Measurements from ENCODE around the gene AMD1.
A peak's percentile ranks its signal among the peaks of the same experiment; 100 is the strongest.

The AMD1 gene

GRCh38 chr6:110935171-110935570 lies 60.6 kb downstream of the AMD1 start:
- Histone ChIP-seq H3K4me2 (ENCODE audit: low read depth, low read length, poor library complexity, severe bottlenecking) (no peak overlapping the region), H4K20me1 (ENCODE audit: insufficient read depth, low read length, poor library complexity, severe bottlenecking) (no peaks in the 10 kb centered on the region), H3K9ac (ENCODE audit: low read depth, low read length, poor library complexity, severe bottlenecking) (no peak overlapping the region)

GRCh38 chr6:110938171-110938570 lies 63.6 kb downstream of the AMD1 start:
- no peaks in the 10 kb centered on the region for H3K27me3 ChIP-seq (ENCODE audit: insufficient read depth, low read length, poor library complexity, severe bottlenecking)
- TF ChIP-seq CTCF (conservative IDR thresholded peaks at IDR 0.05; ENCODE audit: low read length): no peak
- TF ChIP-seq EZH2phosphoT487 (IDR thresholded peaks at IDR 0.05; ENCODE audit: borderline replicate concordance): no peak
- H3F3A ChIP-seq (ENCODE audit: low read depth): peaks cover 19% of the 10 kb centered on the region
- H3K79me2 ChIP-seq (ENCODE audit: insufficient read depth, low read length): 0 out of 2 replicates have a peak, but pooled peaks cover 4% of the 10 kb centered on the region
- no peaks in the 10 kb centered on the region for H3K9me3 ChIP-seq (ENCODE audit: insufficient read depth, low read depth, low read length)
- peak overlapping the region; percentile 63 for H3K9ac ChIP-seq (ENCODE audit: low read depth, low read length, poor library complexity, severe bottlenecking)
- no peak overlapping the region for H3K4me3 ChIP-seq (ENCODE audit: low read length, poor library complexity, severe bottlenecking)
- no peak overlapping the region for H2AFZ ChIP-seq (ENCODE audit: low read length)
- peaks cover 55% of the 10 kb centered on the region for H3K4me1 ChIP-seq (ENCODE audit: insufficient read depth, low read length, poor library complexity, severe bottlenecking)
- H3K36me3 ChIP-seq (ENCODE audit: insufficient read depth, low read length): no peaks in the 10 kb centered on the region
- H3K9me2 ChIP-seq (replicated peaks; ENCODE audit: low read depth, low read length): no peaks in the 10 kb centered on the region
- H3K4me2 ChIP-seq (ENCODE audit: low read depth, low read length, poor library complexity, severe bottlenecking): peak overlapping the region; percentile 64
- no peaks in the 10 kb centered on the region for H4K20me1 ChIP-seq (ENCODE audit: insufficient read depth, low read length, poor library complexity, severe bottlenecking)

More at GRCh38 chr6:110935171-110935570, 60.6 kb downstream of the AMD1 start:
- no peak overlapping the region for H3K4me3 ChIP-seq (ENCODE audit: low read length, poor library complexity, severe bottlenecking)
- H3K4me1 ChIP-seq (ENCODE audit: insufficient read depth, low read length, poor library complexity, severe bottlenecking): peaks cover 48% of the 10 kb centered on the region
- H3K9me3 ChIP-seq (ENCODE audit: insufficient read depth, low read depth, low read length): no peaks in the 10 kb centered on the region
- H3K79me2 ChIP-seq (ENCODE audit: insufficient read depth, low read length): 0 out of 2 replicates have a peak, but pooled peaks cover 4% of the 10 kb centered on the region
- no peaks in the 10 kb centered on the region for H3K9me2 ChIP-seq (replicated peaks; ENCODE audit: low read depth, low read length)
- no peaks in the 10 kb centered on the region for H3K36me3 ChIP-seq (ENCODE audit: insufficient read depth, low read length)
- no peak for TF ChIP-seq CTCF (conservative IDR thresholded peaks at IDR 0.05; ENCODE audit: low read length)
- no peak for TF ChIP-seq EZH2phosphoT487 (IDR thresholded peaks at IDR 0.05; ENCODE audit: borderline replicate concordance)
- H3K27me3 ChIP-seq (ENCODE audit: insufficient read depth, low read length, poor library complexity, severe bottlenecking): no peaks in the 10 kb centered on the region
- H2AFZ ChIP-seq (ENCODE audit: low read length): no peak overlapping the region
- H3F3A ChIP-seq (ENCODE audit: low read depth): peaks cover 14% of the 10 kb centered on the region

- Histone ChIP-seq H3K27me3 (ENCODE audit: insufficient read depth, low read length, poor library complexity, severe bottlenecking) (no peaks in the 10 kb centered on the region), H3K4me3 (ENCODE audit: low read length, poor library complexity, severe bottlenecking) (peak overlapping the region; percentile 45), H3K79me2 (ENCODE audit: insufficient read depth, low read length) (0 out of 2 replicates have a peak, but pooled peaks cover 4% of the 10 kb centered on the region), H3K36me3 (ENCODE audit: insufficient read depth, low read length) (no peaks in the 10 kb centered on the region), H3K9ac (ENCODE audit: low read depth, low read length, poor library complexity, severe bottlenecking) (peak overlapping the region; percentile 75), H3K9me3 (ENCODE audit: insufficient read depth, low read depth, low read length) (no peaks in the 10 kb centered on the region), H3K9me2 (replicated peaks; ENCODE audit: low read depth, low read length) (no peaks in the 10 kb centered on the region), H3K4me1 (ENCODE audit: insufficient read depth, low read length, poor library complexity, severe bottlenecking) (peaks cover 57% of the 10 kb centered on the region), H3F3A (ENCODE audit: low read depth) (peaks cover 19% of the 10 kb centered on the region), H2AFZ (ENCODE audit: low read length) (peak overlapping the region; percentile 1; the same call in 1 of the 2 replicates), H3K4me2 (ENCODE audit: low read depth, low read length, poor library complexity, severe bottlenecking) (peak overlapping the region; percentile 64), H4K20me1 (ENCODE audit: insufficient read depth, low read length, poor library complexity, severe bottlenecking) (no peaks in the 10 kb centered on the region)
- TF ChIP-seq CTCF (conservative IDR thresholded peaks at IDR 0.05; ENCODE audit: low read length) (no peak), EZH2phosphoT487 (IDR thresholded peaks at IDR 0.05; ENCODE audit: borderline replicate concordance) (no peak)
Measured at GRCh38 chr6:110939429-110940200, 65.0 kb downstream of the AMD1 start.

Measured in Loucy (cell line).